PC-3 (cell line): ENCODE results near the gene KDM5A. TPM values are rescaled to one million over a fixed set of nuclear protein-coding genes. Genes with fewer than 3 reads are reported as not detected.
"Not testable (repeated sequence)": the region's sequence is repeated elsewhere in the genome, so short reads cannot be mapped to it uniquely, and the experiment has no call there.

Source experiments
- ATAC-seq: fragments of 200-7000 bp; cut with Tn5 transposase; 2 replicates; pipeline ENCODE4 v1.9.1; 2020; ENCODE audit warnings: mild to moderate bottlenecking, moderate library complexity
- BruUV-seq: library from RNA; stranded (reverse); fragments of 400-500 nt; replicated peaks from 2 replicates; lab custom pipeline; 2021; lab: Mats Ljungman, UMichigan
- CTCF ChIA-PET: fragments of 300-600 bp; sonication (Branson Sonifier 250); formaldehyde crosslinking; loops from one replicate; lab custom pipeline; 2022; ENCODE audit warnings: antibody characterized with exemption; lab: Charles Lee
- POLR2A ChIA-PET: fragments of 300-600 bp; sonication (Branson Sonifier 250); formaldehyde crosslinking; loops from one replicate; lab custom pipeline; 2022; ENCODE audit warnings: antibody characterized with exemption; ENCODE audit not compliant: unreplicated experiment; lab: Charles Lee
- DNase-seq: peaks from one replicate; pipeline ENCODE4 v3.0.0-alpha.2; 2015
- H2AFZ ChIP-seq: fragments of 300-600 bp; sonication (generic); 2 replicates; pipeline ENCODE4 v1.6.0; 2016; ENCODE audit warnings: antibody characterized with exemption, low read length
- H3F3A ChIP-seq: fragments of 300-600 bp; sonication (generic); one replicate; pipeline ENCODE4 v1.6.0; 2017; ENCODE audit warnings: antibody characterized with exemption, low read length, control low read depth, mild to moderate bottlenecking; ENCODE audit not compliant: unreplicated experiment
- H3K27ac ChIP-seq: fragments of 300-600 bp; sonication (generic); 2 replicates; pipeline ENCODE4 v1.5.1; 2016; ENCODE audit warnings: mild to moderate bottlenecking, low read length
- H3K27me3 ChIP-seq: fragments of 300-600 bp; sonication (generic); 2 replicates; pipeline ENCODE4 v1.6.1; 2016; ENCODE audit warnings: low read length, mixed read lengths
- H3K36me3 ChIP-seq: fragments of 300-600 bp; sonication (generic); 2 replicates; pipeline ENCODE4 v1.6.1; 2016; ENCODE audit warnings: low read depth, mixed run types, low read length, mixed read lengths
- H3K4me1 ChIP-seq: fragments of 300-600 bp; sonication (generic); 2 replicates; pipeline ENCODE4 v1.5.1; 2016; ENCODE audit warnings: low read length; ENCODE audit not compliant: insufficient read depth
- H3K4me2 ChIP-seq: fragments of 300-600 bp; sonication (generic); 2 replicates; pipeline ENCODE4 v1.6.0; 2016; ENCODE audit warnings: low read length
- H3K4me3 ChIP-seq: fragments of 300-600 bp; sonication (generic); 2 replicates; pipeline ENCODE4 v1.5.1; 2016; ENCODE audit warnings: mild to moderate bottlenecking, low read length, mixed read lengths
- H3K79me2 ChIP-seq: fragments of 300-600 bp; sonication (generic); 2 replicates; pipeline ENCODE4 v1.6.1; 2017; ENCODE audit warnings: low read length, mixed read lengths
- H3K9ac ChIP-seq: fragments of 300-600 bp; sonication (generic); 2 replicates; pipeline ENCODE4 v1.6.0; 2016; ENCODE audit warnings: mild to moderate bottlenecking, low read length
- H3K9me2 ChIP-seq: fragments of 300-600 bp; sonication (generic); replicated peaks from 2 replicates; pipeline ENCODE4 v1.6.1; 2016; ENCODE audit warnings: mixed run types, low read length, mixed read lengths
- H3K9me3 ChIP-seq: fragments of 300-600 bp; sonication (generic); 2 replicates; pipeline ENCODE4 v1.6.1; 2016; ENCODE audit warnings: low read length, mixed read lengths
- H4K20me1 ChIP-seq: fragments of 300-600 bp; sonication (generic); 2 replicates; pipeline ENCODE4 v1.6.1; 2016; ENCODE audit warnings: low read length, mixed read lengths
- EZH2 ChIP-seq: fragments of 300-600 bp; sonication (generic); IDR thresholded peaks from one replicate; pipeline ENCODE4 v1.6.1; 2017; ENCODE audit warnings: antibody characterized with exemption, mild to moderate bottlenecking, low read length; ENCODE audit not compliant: unreplicated experiment
- EZH2phosphoT487 ChIP-seq: fragments of 300-600 bp; sonication (generic); IDR thresholded peaks from 2 replicates; pipeline ENCODE4 v1.6.1; 2018; ENCODE audit warnings: mild to moderate bottlenecking, antibody characterized with exemption, low read length, borderline replicate concordance
- intact Hi-C: fragments of 100-400 bp; cut with micrococcal nuclease; formaldehyde crosslinking; loops from 2 replicates; pipeline ENCODE4 v1.9.0; 2023
- total RNA-seq: library from RNA; depleted of rRNA; stranded (reverse); fragments of >200 nt; gene quantifications from 2 replicates; pipeline ENCODE4 v1.2.3, GENCODE V29; 2014
- TF ChIP-seq, protein P1 (sequence below): fragments of 300-600 bp; sonication (generic); conservative IDR thresholded peaks from 2 replicates; pipeline ENCODE4 v1.5.1; 2017; ENCODE audit warnings: antibody characterized with exemption, low read depth, mild to moderate bottlenecking, low read length

KDM5A gene
- total RNA-seq, 1 experiment from 2014 or later = 27.8 TPM

DNA sequence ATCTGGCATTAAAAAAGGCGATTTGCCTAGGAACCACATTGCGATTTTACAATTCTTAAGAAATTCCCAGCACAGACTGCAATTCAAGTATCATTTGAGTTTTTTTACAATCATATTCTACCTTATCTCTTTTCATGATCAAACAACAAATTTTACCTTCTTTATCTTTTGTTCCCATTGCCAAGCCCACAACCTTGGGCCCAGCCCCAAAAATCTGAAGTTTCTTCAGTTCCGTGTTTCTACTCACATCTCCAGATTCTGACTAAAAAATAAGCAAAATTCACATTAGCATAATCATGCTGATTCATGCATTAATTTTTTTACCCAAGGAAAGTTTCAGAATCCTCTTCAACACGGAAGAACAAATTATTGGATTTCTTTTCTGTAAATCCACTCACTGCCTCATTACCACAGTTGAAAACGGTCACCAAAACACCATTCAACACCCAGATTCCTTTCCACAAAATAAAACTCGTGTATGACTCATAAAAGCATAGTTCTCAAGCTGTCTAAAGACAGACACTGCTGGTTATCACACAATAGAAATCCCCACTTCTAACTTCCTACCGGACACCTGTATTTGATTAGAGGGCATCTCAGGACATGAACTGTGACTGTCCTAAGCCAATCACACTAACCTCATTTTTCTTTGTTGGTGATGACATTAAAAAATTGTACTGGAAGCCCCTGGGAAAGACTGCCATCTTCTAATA lies 32.7 kb downstream of the KDM5A start:
- H3K36me3 ChIP-seq = peaks cover 33% of the 10 kb centered on the region
- no peaks in the 10 kb centered on the region for H3K79me2 ChIP-seq
- H3K4me1 ChIP-seq = peaks cover 3% of the 10 kb centered on the region; the same call in 1 of the 2 replicates
- DNase-seq = no peak
- no peaks in the 10 kb centered on the region for H3F3A ChIP-seq
- H2AFZ ChIP-seq = no peak overlapping the region
- no peaks in the 10 kb centered on the region for H3K27me3 ChIP-seq
- TF ChIP-seq EZH2 (no peak), EZH2phosphoT487 (no peak)
- TF ChIP-seq, protein P1, sequence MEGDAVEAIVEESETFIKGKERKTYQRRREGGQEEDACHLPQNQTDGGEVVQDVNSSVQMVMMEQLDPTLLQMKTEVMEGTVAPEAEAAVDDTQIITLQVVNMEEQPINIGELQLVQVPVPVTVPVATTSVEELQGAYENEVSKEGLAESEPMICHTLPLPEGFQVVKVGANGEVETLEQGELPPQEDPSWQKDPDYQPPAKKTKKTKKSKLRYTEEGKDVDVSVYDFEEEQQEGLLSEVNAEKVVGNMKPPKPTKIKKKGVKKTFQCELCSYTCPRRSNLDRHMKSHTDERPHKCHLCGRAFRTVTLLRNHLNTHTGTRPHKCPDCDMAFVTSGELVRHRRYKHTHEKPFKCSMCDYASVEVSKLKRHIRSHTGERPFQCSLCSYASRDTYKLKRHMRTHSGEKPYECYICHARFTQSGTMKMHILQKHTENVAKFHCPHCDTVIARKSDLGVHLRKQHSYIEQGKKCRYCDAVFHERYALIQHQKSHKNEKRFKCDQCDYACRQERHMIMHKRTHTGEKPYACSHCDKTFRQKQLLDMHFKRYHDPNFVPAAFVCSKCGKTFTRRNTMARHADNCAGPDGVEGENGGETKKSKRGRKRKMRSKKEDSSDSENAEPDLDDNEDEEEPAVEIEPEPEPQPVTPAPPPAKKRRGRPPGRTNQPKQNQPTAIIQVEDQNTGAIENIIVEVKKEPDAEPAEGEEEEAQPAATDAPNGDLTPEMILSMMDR = no peak
- BruUV-seq = no TSS peak
- H3K9me2 ChIP-seq = no peaks in the 10 kb centered on the region
- intact Hi-C loops = no loop called here
- no peak overlapping the region for H3K9ac ChIP-seq
- H3K4me2 ChIP-seq = no peak overlapping the region
- H4K20me1 ChIP-seq = no peaks in the 10 kb centered on the region
- no peaks in the 10 kb centered on the region for H3K9me3 ChIP-seq
- POLR2A ChIA-PET = no interaction called here
- CTCF ChIA-PET = no interaction called here
- ATAC-seq = no peak
- H3K4me3 ChIP-seq = no peak overlapping the region
- H3K27ac ChIP-seq = no peak overlapping the region

DNA sequence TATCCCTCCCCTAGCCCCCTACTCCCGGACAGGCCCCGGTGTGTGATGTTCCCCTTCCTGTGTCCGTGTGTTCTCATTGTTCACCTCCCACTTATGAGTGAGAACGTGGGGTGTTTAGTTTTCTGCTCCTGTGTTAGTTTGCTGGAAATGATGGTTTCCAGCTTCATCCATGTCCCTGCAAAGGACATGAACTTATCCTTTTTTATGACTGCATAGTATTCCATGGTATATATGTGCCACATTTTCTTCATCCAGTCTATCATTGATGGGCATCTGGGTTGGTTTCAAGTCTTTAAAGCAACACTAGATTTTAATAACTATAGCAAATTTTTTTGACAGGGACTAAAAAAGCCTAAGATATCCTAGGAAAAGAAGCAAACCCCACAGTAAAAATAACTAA lies 37.9 kb downstream of the KDM5A start:
- CTCF ChIA-PET, H3K79me2 ChIP-seq, DNase-seq, H3K9me2 ChIP-seq, H3K27me3 ChIP-seq, H3K4me2 ChIP-seq, H3K27ac ChIP-seq, intact Hi-C loops, ATAC-seq, H3K4me1 ChIP-seq, H2AFZ ChIP-seq, H3K4me3 ChIP-seq, BruUV-seq, POLR2A ChIA-PET, H3K9me3 ChIP-seq, H3K9ac ChIP-seq, H4K20me1 ChIP-seq, H3F3A ChIP-seq: not testable (repeated sequence)
- H3K36me3 ChIP-seq = peaks cover 25% of the 10 kb centered on the region

DNA sequence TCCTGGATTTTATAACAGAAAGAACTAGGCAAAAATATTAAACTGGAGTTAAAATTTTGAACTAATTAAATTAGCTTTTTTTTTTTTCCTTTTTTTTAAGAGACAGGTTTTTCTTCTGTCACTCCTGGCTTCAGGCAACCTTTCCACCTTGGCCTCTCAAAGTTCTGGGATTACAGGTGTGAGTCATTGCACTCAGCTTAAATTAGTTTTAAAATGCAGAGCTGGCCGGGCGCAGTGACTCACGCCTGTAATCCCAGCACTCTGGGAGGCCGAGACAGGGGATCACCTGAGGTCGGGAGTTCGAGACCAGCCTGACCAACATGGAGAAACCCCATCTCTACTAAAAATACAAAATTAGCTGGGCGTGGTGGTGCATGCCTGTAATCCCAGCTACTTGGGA lies 39.5 kb downstream of the KDM5A start:
- H3K9me3 ChIP-seq, H3K27ac ChIP-seq, H3K9ac ChIP-seq, H4K20me1 ChIP-seq, POLR2A ChIA-PET, H3K9me2 ChIP-seq, H2AFZ ChIP-seq, H3F3A ChIP-seq, ATAC-seq, H3K79me2 ChIP-seq, H3K4me1 ChIP-seq, H3K4me3 ChIP-seq, BruUV-seq, CTCF ChIA-PET, DNase-seq, H3K27me3 ChIP-seq, intact Hi-C loops, H3K4me2 ChIP-seq: not testable (repeated sequence)
- peaks cover 21% of the 10 kb centered on the region for H3K36me3 ChIP-seq

DNA sequence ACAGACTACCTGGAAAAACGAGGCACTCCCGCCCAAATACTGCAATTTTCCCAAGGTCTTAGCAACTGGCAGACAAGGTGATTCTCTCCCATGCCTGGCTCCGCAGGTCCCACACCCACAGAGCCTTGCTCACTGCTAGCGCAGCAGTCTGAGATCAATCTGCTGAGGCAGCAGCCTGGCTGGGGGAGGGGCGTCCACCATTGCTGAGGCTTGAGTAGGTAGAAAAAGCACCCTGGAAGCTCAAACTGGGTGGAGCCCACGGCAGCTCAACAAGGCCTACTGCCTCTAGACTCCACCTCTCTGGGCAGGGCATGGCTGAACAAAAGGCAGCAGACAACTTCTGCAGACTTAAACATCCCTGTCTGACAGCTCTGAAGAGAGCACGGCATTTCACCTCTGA lies 46.1 kb downstream of the KDM5A start:
- H3K27me3 ChIP-seq, H3K36me3 ChIP-seq, intact Hi-C loops, H3K4me3 ChIP-seq, H3K4me2 ChIP-seq, BruUV-seq, POLR2A ChIA-PET, H3K9me3 ChIP-seq, ATAC-seq, H3K9me2 ChIP-seq, H3F3A ChIP-seq, H2AFZ ChIP-seq, CTCF ChIA-PET, H3K4me1 ChIP-seq, H3K79me2 ChIP-seq, H3K9ac ChIP-seq, H3K27ac ChIP-seq, DNase-seq, H4K20me1 ChIP-seq: not testable (repeated sequence)
